ENCODE results near the gene KIFC3.
A peak's percentile ranks its signal among the peaks of the same experiment; 100 is the strongest.

Gene KIFC3

DNA sequence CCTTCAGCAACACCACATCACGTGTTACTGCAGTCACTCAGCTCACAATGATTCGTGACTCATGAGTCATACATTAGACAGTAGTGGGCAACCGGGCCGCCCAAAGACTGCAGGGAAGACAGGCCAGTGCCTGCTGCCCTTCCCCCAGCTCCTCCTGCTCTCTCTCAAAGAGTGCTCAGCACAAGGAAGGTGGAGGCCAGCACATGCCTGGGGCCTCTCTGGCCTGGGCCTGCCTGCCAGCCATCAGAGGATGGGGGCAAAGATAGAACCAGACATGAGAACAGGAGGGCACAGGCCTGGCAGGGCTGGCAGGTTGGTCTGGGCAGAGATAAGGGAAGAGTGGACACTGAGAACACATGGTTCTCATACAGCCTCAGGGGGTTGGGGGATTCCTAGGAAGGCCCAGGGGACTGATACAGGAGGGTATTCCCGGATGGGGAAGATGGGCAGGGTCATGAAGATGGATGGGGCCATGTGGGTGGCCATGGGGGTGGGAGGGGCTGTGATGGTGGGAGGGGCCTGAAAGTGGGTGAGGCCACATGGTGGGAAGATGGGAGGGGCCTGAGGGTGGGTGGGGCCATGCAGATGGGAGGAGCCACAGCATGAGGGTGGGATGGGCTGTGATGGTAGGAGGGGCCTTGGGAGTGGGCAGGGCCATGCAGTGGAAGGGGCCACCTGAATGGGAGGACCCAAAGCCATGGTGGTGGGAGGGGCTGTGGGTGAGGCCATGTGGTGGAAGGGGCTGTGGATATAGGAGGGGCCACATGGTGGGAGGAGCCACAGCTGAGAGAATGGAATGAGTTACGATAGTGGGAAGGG is 37.7 kb downstream of the KIFC3 start:
- peak; percentile 51 for DNase-seq

- DNase-seq: no peak
These were observed 38.3 kb downstream of the KIFC3 start for GRCh38 chr16:57764006-57764340.

DNA sequence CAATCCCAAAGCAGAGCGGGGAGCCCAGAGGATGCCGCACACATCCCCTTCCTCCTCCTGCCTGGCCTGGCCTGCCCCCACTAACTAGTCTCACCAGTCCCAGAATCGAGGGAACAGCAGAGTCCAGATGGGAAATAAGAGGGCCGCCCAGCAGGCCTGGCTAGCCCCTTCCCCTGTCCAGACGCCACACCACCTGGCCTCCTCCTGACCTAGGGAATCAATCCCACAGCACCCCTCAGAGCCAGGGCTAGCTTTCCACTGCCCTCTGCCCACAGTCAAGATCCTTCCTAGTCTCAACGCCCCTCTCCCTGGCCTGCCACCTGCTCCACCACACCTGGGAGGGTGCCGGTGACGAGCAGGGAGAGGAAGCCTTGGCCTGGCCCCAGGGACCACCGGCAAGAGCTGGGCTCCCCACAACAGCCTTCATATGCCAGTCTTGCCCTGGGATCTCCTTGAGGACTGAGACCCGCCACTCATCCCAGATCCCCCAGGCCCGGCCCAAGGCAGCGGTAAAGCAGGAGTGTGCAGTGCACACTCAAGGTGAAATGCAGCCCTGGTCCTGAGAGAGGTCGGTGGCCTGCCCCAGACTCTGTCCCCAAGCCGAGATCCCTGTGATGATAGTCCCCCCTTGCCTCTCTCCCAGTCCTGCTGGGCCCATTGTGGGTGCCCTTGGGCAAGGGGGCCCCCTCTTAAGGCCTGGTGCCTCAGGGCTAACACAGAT is 38.8 kb downstream of the KIFC3 start:
- DNase-seq: no peak

DNA sequence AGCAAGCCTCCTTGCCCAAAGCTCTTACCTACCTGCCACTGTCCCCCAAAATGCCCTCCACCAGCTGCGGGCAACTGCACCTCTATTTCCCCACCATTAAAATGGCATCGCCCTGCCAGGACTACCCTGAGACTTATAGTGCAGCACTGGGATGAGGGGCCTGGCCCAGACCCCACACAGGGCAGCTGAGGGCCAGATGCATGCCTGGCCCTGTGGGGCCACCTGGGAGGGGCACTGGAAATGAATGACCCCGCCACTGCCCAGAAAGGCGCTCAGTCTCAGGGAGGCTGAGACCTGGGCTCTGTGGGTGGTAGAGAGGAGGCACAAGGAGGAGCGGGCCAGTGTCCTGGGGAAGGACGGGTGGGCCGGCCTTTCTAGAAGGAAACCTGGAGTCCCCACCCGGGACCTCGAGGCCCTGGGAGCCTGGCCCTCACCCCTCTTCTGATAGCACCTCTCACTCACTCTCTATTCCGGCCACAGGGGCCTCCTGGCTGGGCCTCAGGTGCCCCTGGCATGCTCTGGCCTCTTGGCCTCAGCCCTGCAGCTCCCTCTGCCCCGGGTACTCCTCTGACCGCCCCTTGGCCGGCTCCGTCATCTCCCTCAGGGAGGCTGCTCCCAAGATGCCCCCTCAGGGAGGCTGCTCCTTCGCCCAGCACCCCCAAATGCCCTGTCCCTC is 39.8 kb downstream of the KIFC3 start:
- no peak for DNase-seq

- DNase-seq: no peak
These were observed 40.3 kb downstream of the KIFC3 start for GRCh38 chr16:57761957-57762356.

GRCh38 chr16:57761301-57761700 is 41.0 kb downstream of the KIFC3 start:
- no peak for DNase-seq

- DNase-seq: no peak
These were observed 41.7 kb downstream of the KIFC3 start for GRCh38 chr16:57760357-57761160.

GRCh38 chr16:57759541-57760356 is 42.5 kb downstream of the KIFC3 start:
- DNase-seq: no peak

DNA sequence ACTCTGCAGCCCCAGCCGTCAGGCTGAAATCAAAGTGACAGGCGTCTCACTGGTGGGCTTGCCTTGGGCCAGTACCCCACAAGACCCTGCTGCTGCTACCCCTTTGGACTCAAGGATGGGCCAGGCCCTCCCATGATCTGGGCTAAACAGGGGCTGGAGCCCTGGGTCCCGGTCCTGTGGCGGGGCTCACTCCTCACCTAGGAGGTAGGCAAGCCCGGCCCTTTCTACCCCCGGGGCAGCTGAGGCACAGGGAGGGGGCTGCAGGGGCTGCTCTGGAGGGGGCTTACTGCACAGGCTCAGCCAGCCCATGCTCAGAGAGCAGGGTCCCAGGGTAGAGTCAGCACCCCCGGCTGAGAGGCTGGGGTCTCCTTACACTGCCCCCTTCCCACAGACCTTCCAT is 43.2 kb downstream of the KIFC3 start:
- DNase-seq: no peak

GRCh38 chr16:57758331-57759117 is 43.8 kb downstream of the KIFC3 start:
- no peak for DNase-seq

GRCh38 chr16:57757883-57758282 is 44.4 kb downstream of the KIFC3 start:
- DNase-seq: no peak

DNA sequence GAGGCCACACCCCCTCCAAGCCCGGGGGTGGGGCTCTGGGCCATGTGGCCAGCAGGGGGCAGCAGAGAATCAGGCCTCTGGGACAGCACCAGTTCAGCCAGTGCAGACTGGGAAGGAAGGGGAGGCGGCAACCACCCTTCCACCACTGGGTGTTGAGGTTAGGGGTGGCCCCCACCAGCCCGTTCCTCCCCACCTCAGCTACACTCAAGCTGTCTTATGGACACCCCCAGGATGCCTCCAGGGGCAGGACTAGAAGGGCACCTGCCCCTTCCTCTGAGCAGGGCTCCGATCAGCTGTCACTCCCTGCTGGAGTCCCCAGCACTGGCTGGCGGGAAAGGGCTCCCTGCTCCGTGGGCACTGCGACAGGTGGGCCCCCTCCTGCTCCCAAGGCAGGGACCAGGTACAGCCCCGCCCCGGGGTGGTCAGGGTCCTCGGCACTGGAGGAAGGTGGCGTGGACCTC is 44.9 kb downstream of the KIFC3 start:
- DNase-seq: peak; percentile 91

DNA sequence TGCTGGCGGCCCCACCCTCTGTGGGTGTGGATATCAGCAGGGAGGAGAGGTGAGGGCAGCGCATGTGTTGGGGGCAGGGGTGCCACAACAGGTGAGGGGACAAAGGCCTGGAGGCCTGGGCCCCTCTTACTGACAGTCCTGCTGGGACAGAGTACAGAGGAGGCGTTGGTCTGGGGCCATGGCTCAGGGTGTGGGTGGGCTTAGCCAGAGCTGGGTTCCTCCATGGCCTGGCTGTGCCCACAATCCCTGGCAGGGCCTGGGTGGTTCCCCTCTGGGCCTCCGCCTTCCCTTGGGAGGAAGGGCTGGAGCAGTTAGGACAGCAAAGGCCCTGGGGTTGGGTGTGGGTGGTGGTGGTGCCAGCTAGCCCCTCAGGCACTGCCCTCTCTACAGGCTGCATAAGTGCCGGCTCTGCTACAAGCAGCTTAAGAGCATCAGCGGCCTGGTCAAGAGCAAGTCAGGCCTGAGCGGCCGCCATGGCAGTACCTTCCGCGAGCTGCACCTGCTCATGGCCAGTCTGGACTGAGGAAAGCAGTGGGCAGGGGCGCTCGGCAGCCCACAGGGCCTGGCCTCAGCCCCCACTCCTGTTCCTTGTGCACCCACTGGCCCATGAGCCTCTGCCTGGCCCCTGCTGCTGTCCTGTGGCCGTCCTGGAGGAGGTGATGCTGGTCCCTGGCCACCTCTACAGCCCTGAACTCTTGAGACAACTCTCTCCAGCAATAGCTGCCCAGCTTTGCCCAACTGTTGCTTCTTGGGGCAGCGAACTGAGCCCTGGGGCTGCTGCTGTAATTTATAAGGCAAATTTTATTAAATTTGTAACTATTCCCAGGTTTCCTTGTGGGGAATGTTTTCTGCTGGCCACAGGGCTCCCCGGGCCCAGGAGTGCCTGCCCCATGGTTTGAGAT is 45.6 kb downstream of the KIFC3 start:
- DNase-seq: no peak

GRCh38 chr16:57755726-57756423 is 46.4 kb downstream of the KIFC3 start:
- DNase-seq: no peak

DNA sequence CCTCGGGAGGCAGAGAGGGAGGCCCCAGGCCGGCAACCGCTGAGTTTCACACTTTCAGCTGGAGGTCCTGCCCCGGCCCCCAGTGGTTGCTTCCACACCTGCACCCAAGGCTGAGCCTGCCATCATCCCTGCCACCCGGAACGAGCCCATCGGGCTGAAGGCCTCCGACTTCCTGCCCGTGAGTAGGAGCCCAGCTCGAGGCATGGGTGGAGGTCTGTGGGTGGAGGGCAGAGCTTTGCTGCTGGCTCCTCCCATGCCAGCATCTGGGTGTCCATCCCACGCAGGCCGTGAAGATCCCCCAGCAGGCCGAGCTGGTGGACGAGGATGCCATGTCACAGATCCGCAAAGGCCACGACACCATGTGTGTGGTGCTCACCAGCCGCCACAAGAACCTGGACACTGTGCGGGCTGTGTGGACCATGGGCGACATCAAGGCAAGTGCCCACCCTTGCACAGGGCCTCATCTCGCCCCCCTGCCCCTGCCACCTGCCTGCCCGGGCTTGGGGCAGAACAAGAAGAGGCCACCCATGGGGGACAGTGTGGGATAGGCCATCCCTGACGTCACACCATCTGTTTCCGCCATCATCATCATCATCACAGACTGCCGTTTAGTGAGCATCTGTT is 47.1 kb downstream of the KIFC3 start:
- no peak for DNase-seq

DNA sequence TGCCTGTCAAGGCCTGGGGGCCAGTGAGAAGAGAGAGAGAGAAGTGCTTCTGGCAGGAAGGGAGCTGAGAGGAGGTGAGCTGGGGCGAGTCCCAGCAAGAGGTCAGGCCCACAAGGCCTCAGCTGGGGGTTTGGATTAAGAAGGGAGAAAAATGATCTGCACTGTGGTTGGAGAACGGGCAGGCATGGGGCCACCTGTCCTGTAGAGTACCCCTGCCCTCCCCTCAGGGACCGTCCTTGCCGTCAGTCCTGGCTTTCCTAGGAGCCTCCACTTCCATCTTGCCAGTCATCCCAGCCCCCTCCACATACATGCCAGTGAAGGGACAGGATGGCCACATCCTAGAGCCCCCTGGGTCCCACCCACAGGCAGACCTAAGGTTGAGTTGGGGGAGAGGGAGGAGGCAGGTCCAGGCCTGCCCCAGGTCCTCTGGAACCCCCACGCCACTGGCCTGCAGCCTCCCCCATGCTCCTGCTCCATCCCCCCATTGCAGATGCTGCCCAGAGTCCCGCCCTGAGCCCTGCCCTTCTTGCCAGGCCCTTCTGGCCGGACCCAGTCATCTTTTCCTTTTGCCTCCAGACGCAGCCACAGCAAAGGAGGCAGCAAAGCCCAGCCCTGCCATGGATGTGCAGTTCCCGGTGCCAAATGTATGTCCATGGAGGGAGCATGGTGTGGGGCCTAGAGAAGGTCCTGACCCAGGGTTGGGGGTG is 47.8 kb downstream of the KIFC3 start:
- DNase-seq: no peak

GRCh38 chr16:57753448-57754353 is 48.6 kb downstream of the KIFC3 start:
- no peak for DNase-seq

All from activated CD4-positive, alpha-beta T cell treated with anti-CD3 and anti-CD28 coated beads, Interleukin-10, Interleukin-2, amounts not matched to agents 100 ng/mL and 50 ng/mL, durations not matched to agents 16 hours and 8 hours (primary cell).